Measurements from ENCODE around the gene RABGAP1. TPM values are rescaled to one million over a fixed set of nuclear protein-coding genes. Genes with fewer than 3 reads are reported as not detected.
A peak's percentile ranks its signal among the peaks of the same experiment; 100 is the strongest.

Gene RABGAP1
- polyA plus RNA-seq, 1 donor from 2014 or later, result 67.8 TPM

GRCh38 chr9:123080444-123080843, 139.6 kb downstream of the RABGAP1 start:
- Histone ChIP-seq H3K4me3 (ENCODE audit: low read length) (no peak overlapping the region), H3K27me3 (ENCODE audit: insufficient read depth, low read depth, low read length) (no peaks in the 10 kb centered on the region), H3K9me2 (ENCODE audit: insufficient read depth, low read length) (no peaks in the 10 kb centered on the region), H4K20me1 (ENCODE audit: insufficient read depth) (no peaks in the 10 kb centered on the region), H3K36me3 (ENCODE audit: insufficient read depth, low read length) (no peaks in the 10 kb centered on the region), H3K79me2 (replicated peaks; ENCODE audit: insufficient read depth, low read length) (no peaks in the 10 kb centered on the region), H2AFZ (ENCODE audit: low read depth, low read length) (no peak overlapping the region), H3K27ac (ENCODE audit: low read length) (no peak overlapping the region), H3K9me3 (ENCODE audit: low read length) (no peaks in the 10 kb centered on the region), H3F3A (ENCODE audit: insufficient read depth, low read length, poor library complexity, severe bottlenecking) (no peaks in the 10 kb centered on the region), H3K9ac (ENCODE audit: low read length) (no peak overlapping the region), H3K4me2 (ENCODE audit: low read length) (no peak overlapping the region)
- no peak for TF ChIP-seq MXI1 (conservative IDR thresholded peaks at IDR 0.05; ENCODE audit: poor library complexity, severe bottlenecking)
- no peak for TF ChIP-seq TAF1 (IDR thresholded peaks at IDR 0.05; ENCODE audit: low read depth)
- TF ChIP-seq, protein P1, sequence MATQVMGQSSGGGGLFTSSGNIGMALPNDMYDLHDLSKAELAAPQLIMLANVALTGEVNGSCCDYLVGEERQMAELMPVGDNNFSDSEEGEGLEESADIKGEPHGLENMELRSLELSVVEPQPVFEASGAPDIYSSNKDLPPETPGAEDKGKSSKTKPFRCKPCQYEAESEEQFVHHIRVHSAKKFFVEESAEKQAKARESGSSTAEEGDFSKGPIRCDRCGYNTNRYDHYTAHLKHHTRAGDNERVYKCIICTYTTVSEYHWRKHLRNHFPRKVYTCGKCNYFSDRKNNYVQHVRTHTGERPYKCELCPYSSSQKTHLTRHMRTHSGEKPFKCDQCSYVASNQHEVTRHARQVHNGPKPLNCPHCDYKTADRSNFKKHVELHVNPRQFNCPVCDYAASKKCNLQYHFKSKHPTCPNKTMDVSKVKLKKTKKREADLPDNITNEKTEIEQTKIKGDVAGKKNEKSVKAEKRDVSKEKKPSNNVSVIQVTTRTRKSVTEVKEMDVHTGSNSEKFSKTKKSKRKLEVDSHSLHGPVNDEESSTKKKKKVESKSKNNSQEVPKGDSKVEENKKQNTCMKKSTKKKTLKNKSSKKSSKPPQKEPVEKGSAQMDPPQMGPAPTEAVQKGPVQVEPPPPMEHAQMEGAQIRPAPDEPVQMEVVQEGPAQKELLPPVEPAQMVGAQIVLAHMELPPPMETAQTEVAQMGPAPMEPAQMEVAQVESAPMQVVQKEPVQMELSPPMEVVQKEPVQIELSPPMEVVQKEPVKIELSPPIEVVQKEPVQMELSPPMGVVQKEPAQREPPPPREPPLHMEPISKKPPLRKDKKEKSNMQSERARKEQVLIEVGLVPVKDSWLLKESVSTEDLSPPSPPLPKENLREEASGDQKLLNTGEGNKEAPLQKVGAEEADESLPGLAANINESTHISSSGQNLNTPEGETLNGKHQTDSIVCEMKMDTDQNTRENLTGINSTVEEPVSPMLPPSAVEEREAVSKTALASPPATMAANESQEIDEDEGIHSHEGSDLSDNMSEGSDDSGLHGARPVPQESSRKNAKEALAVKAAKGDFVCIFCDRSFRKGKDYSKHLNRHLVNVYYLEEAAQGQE (IDR thresholded peaks at IDR 0.05; ENCODE audit: borderline replicate concordance), result no peak
- TF ChIP-seq CTCF (IDR thresholded peaks at IDR 0.05; ENCODE audit: poor library complexity, severe bottlenecking), result no peak
- TF ChIP-seq RAD21 (conservative IDR thresholded peaks at IDR 0.05), result no peak
- no peak for TF ChIP-seq SMC3 (conservative IDR thresholded peaks at IDR 0.05; ENCODE audit: poor library complexity)
- TF ChIP-seq EZH2 (IDR thresholded peaks at IDR 0.05; ENCODE audit: borderline replicate concordance, insufficient read depth, low read length, poor library complexity, severe bottlenecking), result no peak

GRCh38 chr9:123081824-123082223, 141.0 kb downstream of the RABGAP1 start:
- H3K4me3 ChIP-seq (ENCODE audit: low read length), result no peak overlapping the region
- no peaks in the 10 kb centered on the region for H3K9me3 ChIP-seq (ENCODE audit: low read length)
- H3K9me2 ChIP-seq (ENCODE audit: insufficient read depth, low read length), result no peaks in the 10 kb centered on the region
- no peaks in the 10 kb centered on the region for H4K20me1 ChIP-seq (ENCODE audit: insufficient read depth)
- peak; percentile 69 for TF ChIP-seq RAD21 (conservative IDR thresholded peaks at IDR 0.05)
- TF ChIP-seq SMC3 (conservative IDR thresholded peaks at IDR 0.05; ENCODE audit: poor library complexity), result peak; percentile 78
- no peak for TF ChIP-seq TAF1 (IDR thresholded peaks at IDR 0.05; ENCODE audit: low read depth)
- TF ChIP-seq CTCF (IDR thresholded peaks at IDR 0.05; ENCODE audit: poor library complexity, severe bottlenecking), result peak; percentile 67
- TF ChIP-seq MXI1 (conservative IDR thresholded peaks at IDR 0.05; ENCODE audit: poor library complexity, severe bottlenecking), result no peak
- no peak overlapping the region for H3K4me2 ChIP-seq (ENCODE audit: low read length)
- H3K27ac ChIP-seq (ENCODE audit: low read length), result no peak overlapping the region
- no peaks in the 10 kb centered on the region for H3F3A ChIP-seq (ENCODE audit: insufficient read depth, low read length, poor library complexity, severe bottlenecking)
- H3K27me3 ChIP-seq (ENCODE audit: insufficient read depth, low read depth, low read length), result no peaks in the 10 kb centered on the region
- no peaks in the 10 kb centered on the region for H3K36me3 ChIP-seq (ENCODE audit: insufficient read depth, low read length)
- no peak overlapping the region for H2AFZ ChIP-seq (ENCODE audit: low read depth, low read length)
- no peaks in the 10 kb centered on the region for H3K79me2 ChIP-seq (replicated peaks; ENCODE audit: insufficient read depth, low read length)
- no peak overlapping the region for H3K9ac ChIP-seq (ENCODE audit: low read length)

All from neural cell (in vitro differentiated cells).